WTC11 (cell line): ENCODE results near the gene EXOSC2. TPM values are rescaled to one million over a fixed set of nuclear protein-coding genes. Genes with fewer than 3 reads are reported as not detected.

ENCODE experiments used
- ATAC-seq: fragments of 200-7000 bp; cut with Tn5 transposase; 2 replicates; pipeline ENCODE4 v1.10.0; 2021; ENCODE audit warnings: mild to moderate bottlenecking, moderate library complexity
- CTCF ChIA-PET: fragments of 300-600 bp; sonication (Branson Sonifier 250); formaldehyde crosslinking; loops from one replicate; lab custom pipeline; 2021; ENCODE audit warnings: antibody characterized with exemption; lab: Charles Lee
- POLR2A ChIA-PET: fragments of 350-600 bp; sonication (Branson Sonifier 250); formaldehyde crosslinking; loops from one replicate; lab custom pipeline; 2021; ENCODE audit warnings: antibody characterized with exemption; lab: Charles Lee
- DNase-seq: peaks from one replicate; pipeline ENCODE4 v3.0.0; 2021; ENCODE audit warnings: low spot score
- H3K27ac Mint-ChIP-seq: 2 replicates; pipeline ENCODE4 v1.8.0; 2021; ENCODE audit warnings: mixed read lengths
- H3K27me3 Mint-ChIP-seq: 2 replicates; pipeline ENCODE4 v1.8.0; 2021; ENCODE audit warnings: low read depth, mild to moderate bottlenecking, moderate library complexity, mixed read lengths
- H3K36me3 Mint-ChIP-seq: 2 replicates; pipeline ENCODE4 v1.8.0; 2021; ENCODE audit warnings: mixed read lengths
- H3K4me1 Mint-ChIP-seq: 2 replicates; pipeline ENCODE4 v1.8.0; 2022; ENCODE audit warnings: mixed read lengths
- H3K4me3 Mint-ChIP-seq: 2 replicates; pipeline ENCODE4 v1.8.0; 2021; ENCODE audit warnings: mild to moderate bottlenecking, moderate library complexity, mixed read lengths
- H3K9me3 Mint-ChIP-seq: 2 replicates; pipeline ENCODE4 v1.8.0; 2021; ENCODE audit warnings: mixed read lengths
- ATF3 ChIP-seq: sonication (generic); formaldehyde crosslinking; conservative IDR thresholded peaks from 2 replicates; pipeline ENCODE4 v1.8.1; 2022; ENCODE audit warnings: mild to moderate bottlenecking, missing genetic modification reagents
- ESRRA ChIP-seq: sonication (generic); formaldehyde crosslinking; IDR thresholded peaks from 2 replicates; pipeline ENCODE4 v1.8.1; 2022; ENCODE audit warnings: mild to moderate bottlenecking, missing genetic modification reagents, borderline replicate concordance
- FOXP1 ChIP-seq: sonication (generic); formaldehyde crosslinking; IDR thresholded peaks from 2 replicates; pipeline ENCODE4 v1.8.0; 2022; ENCODE audit warnings: missing genetic modification reagents, mild to moderate bottlenecking, moderate library complexity, borderline replicate concordance
- JUN ChIP-seq: sonication (generic); formaldehyde crosslinking; IDR thresholded peaks from 2 replicates; pipeline ENCODE4 v1.8.0; 2023; ENCODE audit warnings: mild to moderate bottlenecking, missing genetic modification reagents
- KAT7 ChIP-seq: sonication (generic); formaldehyde crosslinking; IDR thresholded peaks from 2 replicates; pipeline ENCODE4 v1.8.1; 2023; ENCODE audit warnings: missing genetic modification reagents, mild to moderate bottlenecking, borderline replicate concordance
- MYBL2 ChIP-seq: sonication (generic); formaldehyde crosslinking; IDR thresholded peaks from 2 replicates; pipeline ENCODE4 v1.8.1; 2023; ENCODE audit warnings: mild to moderate bottlenecking, moderate library complexity, missing genetic modification reagents
- RORB ChIP-seq: fragments of 250-450 bp; sonication (Bioruptor Pico); IDR thresholded peaks from 2 replicates; pipeline ENCODE4 v1.9.0; 2021; ENCODE audit warnings: mild to moderate bottlenecking
- ZBTB21 ChIP-seq: sonication (generic); formaldehyde crosslinking; IDR thresholded peaks from 2 replicates; pipeline ENCODE4 v1.8.1; 2023; ENCODE audit warnings: mild to moderate bottlenecking, missing genetic modification reagents, borderline replicate concordance
- total RNA-seq: library from RNA; stranded (reverse); gene quantifications from 3 replicates; pipeline ENCODE4 v1.2.3, GENCODE V29; 2021
- TF ChIP-seq, protein P1 (sequence below): sonication (generic); formaldehyde crosslinking; IDR thresholded peaks from 2 replicates; pipeline ENCODE4 v1.8.0; 2022; ENCODE audit warnings: missing genetic modification reagents
- TF ChIP-seq, protein P2 (sequence below): sonication (generic); formaldehyde crosslinking; IDR thresholded peaks from 2 replicates; pipeline ENCODE4 v1.8.0; 2023; ENCODE audit warnings: missing genetic modification reagents
- TF ChIP-seq, protein P3 (sequence below): sonication (generic); formaldehyde crosslinking; IDR thresholded peaks from 2 replicates; pipeline ENCODE4 v1.8.0; 2022; ENCODE audit warnings: mild to moderate bottlenecking, missing genetic modification reagents
- TF ChIP-seq, protein P4 (sequence below): sonication (generic); formaldehyde crosslinking; conservative IDR thresholded peaks from 2 replicates; pipeline ENCODE4 v1.8.1; 2023; ENCODE audit warnings: mild to moderate bottlenecking, low read depth, missing genetic modification reagents, moderate library complexity
- TF ChIP-seq, protein P5 (sequence below): fragments of 250-450 bp; sonication (Bioruptor Pico); IDR thresholded peaks from 2 replicates; pipeline ENCODE4 v2.1.2; 2022; ENCODE audit warnings: mild to moderate bottlenecking, moderate library complexity
- TF ChIP-seq, protein P6 (sequence below): fragments of 250-450 bp; sonication (Bioruptor Pico); conservative IDR thresholded peaks from 2 replicates; pipeline ENCODE4 v1.9.0; 2021; ENCODE audit warnings: mild to moderate bottlenecking

The EXOSC2 gene
- total RNA-seq, 1 experiment from 2014 or later: 76.1 TPM

DNA sequence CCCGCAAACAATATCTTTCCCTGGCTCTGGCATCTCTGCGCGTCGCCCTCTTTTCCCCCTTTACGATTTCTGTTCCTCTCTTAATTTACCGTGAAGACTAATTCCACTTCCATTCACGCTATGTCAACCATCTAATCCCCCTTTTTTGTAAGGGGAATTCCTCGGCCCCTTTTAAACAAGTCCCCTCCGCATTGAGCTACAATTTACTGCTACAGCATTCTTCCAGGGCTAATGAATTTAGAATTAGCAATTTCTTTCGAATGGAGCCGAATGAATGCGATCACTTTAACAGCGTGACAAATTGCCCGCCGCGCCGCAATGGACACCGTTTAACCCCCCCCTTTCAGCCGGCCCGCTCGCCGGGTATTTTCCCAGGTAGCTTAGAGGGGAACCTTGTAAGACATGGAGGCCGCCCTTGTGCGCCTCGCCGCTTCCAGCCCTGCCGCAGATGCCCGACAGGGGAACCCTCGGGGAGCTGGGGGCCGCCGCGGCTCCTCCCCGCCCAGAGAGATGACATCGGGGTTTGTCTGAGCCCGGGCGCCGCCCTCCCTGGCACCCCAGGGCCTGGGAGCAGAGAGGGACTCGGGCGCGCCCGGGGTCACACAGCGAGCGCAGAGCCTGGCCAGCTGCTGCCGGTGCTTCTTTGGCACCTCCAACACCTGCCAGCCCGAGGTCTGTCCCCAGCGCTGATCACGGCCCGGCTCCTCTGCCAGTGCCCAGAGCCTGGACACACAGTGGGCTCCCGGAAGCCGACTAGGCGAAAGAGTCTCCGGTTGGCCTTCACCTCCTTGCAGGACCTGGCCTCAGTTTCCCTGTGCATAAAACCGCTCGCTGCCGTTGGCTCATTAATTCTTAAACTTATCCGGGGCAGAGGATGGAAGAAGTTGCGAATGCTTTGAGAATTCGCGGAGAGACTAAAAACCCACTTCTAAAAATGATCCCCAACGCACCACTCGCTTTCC, 27.9 kb upstream of the EXOSC2 start:
- peaks cover 3% of the 10 kb centered on the region; the same call in 1 of the 2 replicates for H3K36me3 Mint-ChIP-seq
- peak; percentile 64 for DNase-seq
- H3K9me3 Mint-ChIP-seq: no peaks in the 10 kb centered on the region
- peak; percentile 1; the same call in 1 of the 2 replicates for ATAC-seq
- TF ChIP-seq, protein P1, sequence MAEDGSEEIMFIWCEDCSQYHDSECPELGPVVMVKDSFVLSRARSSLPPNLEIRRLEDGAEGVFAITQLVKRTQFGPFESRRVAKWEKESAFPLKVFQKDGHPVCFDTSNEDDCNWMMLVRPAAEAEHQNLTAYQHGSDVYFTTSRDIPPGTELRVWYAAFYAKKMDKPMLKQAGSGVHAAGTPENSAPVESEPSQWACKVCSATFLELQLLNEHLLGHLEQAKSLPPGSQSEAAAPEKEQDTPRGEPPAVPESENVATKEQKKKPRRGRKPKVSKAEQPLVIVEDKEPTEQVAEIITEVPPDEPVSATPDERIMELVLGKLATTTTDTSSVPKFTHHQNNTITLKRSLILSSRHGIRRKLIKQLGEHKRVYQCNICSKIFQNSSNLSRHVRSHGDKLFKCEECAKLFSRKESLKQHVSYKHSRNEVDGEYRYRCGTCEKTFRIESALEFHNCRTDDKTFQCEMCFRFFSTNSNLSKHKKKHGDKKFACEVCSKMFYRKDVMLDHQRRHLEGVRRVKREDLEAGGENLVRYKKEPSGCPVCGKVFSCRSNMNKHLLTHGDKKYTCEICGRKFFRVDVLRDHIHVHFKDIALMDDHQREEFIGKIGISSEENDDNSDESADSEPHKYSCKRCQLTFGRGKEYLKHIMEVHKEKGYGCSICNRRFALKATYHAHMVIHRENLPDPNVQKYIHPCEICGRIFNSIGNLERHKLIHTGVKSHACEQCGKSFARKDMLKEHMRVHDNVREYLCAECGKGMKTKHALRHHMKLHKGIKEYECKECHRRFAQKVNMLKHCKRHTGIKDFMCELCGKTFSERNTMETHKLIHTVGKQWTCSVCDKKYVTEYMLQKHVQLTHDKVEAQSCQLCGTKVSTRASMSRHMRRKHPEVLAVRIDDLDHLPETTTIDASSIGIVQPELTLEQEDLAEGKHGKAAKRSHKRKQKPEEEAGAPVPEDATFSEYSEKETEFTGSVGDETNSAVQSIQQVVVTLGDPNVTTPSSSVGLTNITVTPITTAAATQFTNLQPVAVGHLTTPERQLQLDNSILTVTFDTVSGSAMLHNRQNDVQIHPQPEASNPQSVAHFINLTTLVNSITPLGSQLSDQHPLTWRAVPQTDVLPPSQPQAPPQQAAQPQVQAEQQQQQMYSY (CRISPR knock-in tag): peak; percentile 46; the same call in 1 of the 2 replicates
- TF ChIP-seq, protein P2, sequence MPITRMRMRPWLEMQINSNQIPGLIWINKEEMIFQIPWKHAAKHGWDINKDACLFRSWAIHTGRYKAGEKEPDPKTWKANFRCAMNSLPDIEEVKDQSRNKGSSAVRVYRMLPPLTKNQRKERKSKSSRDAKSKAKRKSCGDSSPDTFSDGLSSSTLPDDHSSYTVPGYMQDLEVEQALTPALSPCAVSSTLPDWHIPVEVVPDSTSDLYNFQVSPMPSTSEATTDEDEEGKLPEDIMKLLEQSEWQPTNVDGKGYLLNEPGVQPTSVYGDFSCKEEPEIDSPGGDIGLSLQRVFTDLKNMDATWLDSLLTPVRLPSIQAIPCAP: no peak
- H3K4me1 Mint-ChIP-seq: peaks cover 27% of the 10 kb centered on the region
- ChIA-PET POLR2A (no interaction called here), CTCF (interaction anchor here (0.6 to 5.2 kb wide), 11 partner anchors 8 to 303 kb away, joined by 3 to 24 read pairs (median 4); partner anchors contain the start of gene EXOSC2)
- H3K27me3 Mint-ChIP-seq: peaks cover 98% of the 10 kb centered on the region
- no peak overlapping the region for H3K27ac Mint-ChIP-seq
- H3K4me3 Mint-ChIP-seq: peak overlapping the region; percentile 65

- ChIA-PET CTCF (interaction anchor here (0.5 to 5.2 kb wide), 8 partner anchors 9 to 186 kb away, joined by 3 to 24 read pairs (median 4); partner anchors contain the start of gene EXOSC2), POLR2A (no interaction called here)
- Mint-ChIP-seq H3K4me3 (peak overlapping the region; percentile 65), H3K27ac (no peak overlapping the region), H3K9me3 (no peaks in the 10 kb centered on the region), H3K36me3 (peaks cover 3% of the 10 kb centered on the region; the same call in 1 of the 2 replicates), H3K4me1 (peaks cover 25% of the 10 kb centered on the region), H3K27me3 (peaks cover 93% of the 10 kb centered on the region)
- DNase-seq (peak; percentile 35), ATAC-seq (peak; percentile 2; the same call in 1 of the 2 replicates)
- TF ChIP-seq ESRRA (CRISPR knock-in tag) (no peak), KAT7 (peak; percentile 53; the same call in 1 of the 2 replicates), MYBL2 (CRISPR knock-in tag) (0 out of 2 replicates have a peak, but pooled peaks have one; percentile 33), RORB (CRISPR knock-in tag) (no peak), FOXP1 (CRISPR knock-in tag) (peak; percentile 74; the same call in 1 of the 2 replicates), ATF3 (CRISPR knock-in tag) (no peak), JUN (no peak), ZBTB21 (CRISPR knock-in tag) (no peak)
- TF ChIP-seq, protein P3, sequence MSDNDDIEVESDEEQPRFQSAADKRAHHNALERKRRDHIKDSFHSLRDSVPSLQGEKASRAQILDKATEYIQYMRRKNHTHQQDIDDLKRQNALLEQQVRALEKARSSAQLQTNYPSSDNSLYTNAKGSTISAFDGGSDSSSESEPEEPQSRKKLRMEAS (CRISPR knock-in tag): peak; percentile 84
- TF ChIP-seq, protein P4, sequence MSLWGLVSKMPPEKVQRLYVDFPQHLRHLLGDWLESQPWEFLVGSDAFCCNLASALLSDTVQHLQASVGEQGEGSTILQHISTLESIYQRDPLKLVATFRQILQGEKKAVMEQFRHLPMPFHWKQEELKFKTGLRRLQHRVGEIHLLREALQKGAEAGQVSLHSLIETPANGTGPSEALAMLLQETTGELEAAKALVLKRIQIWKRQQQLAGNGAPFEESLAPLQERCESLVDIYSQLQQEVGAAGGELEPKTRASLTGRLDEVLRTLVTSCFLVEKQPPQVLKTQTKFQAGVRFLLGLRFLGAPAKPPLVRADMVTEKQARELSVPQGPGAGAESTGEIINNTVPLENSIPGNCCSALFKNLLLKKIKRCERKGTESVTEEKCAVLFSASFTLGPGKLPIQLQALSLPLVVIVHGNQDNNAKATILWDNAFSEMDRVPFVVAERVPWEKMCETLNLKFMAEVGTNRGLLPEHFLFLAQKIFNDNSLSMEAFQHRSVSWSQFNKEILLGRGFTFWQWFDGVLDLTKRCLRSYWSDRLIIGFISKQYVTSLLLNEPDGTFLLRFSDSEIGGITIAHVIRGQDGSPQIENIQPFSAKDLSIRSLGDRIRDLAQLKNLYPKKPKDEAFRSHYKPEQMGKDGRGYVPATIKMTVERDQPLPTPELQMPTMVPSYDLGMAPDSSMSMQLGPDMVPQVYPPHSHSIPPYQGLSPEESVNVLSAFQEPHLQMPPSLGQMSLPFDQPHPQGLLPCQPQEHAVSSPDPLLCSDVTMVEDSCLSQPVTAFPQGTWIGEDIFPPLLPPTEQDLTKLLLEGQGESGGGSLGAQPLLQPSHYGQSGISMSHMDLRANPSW (CRISPR knock-in tag): no peak
- TF ChIP-seq, protein P5, sequence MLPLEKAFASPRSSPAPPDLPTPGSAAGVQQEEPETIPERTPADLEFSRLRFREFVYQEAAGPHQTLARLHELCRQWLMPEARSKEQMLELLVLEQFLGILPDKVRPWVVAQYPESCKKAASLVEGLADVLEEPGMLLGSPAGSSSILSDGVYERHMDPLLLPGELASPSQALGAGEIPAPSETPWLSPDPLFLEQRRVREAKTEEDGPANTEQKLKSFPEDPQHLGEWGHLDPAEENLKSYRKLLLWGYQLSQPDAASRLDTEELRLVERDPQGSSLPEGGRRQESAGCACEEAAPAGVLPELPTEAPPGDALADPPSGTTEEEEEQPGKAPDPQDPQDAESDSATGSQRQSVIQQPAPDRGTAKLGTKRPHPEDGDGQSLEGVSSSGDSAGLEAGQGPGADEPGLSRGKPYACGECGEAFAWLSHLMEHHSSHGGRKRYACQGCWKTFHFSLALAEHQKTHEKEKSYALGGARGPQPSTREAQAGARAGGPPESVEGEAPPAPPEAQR: no peak
- TF ChIP-seq, protein P6, sequence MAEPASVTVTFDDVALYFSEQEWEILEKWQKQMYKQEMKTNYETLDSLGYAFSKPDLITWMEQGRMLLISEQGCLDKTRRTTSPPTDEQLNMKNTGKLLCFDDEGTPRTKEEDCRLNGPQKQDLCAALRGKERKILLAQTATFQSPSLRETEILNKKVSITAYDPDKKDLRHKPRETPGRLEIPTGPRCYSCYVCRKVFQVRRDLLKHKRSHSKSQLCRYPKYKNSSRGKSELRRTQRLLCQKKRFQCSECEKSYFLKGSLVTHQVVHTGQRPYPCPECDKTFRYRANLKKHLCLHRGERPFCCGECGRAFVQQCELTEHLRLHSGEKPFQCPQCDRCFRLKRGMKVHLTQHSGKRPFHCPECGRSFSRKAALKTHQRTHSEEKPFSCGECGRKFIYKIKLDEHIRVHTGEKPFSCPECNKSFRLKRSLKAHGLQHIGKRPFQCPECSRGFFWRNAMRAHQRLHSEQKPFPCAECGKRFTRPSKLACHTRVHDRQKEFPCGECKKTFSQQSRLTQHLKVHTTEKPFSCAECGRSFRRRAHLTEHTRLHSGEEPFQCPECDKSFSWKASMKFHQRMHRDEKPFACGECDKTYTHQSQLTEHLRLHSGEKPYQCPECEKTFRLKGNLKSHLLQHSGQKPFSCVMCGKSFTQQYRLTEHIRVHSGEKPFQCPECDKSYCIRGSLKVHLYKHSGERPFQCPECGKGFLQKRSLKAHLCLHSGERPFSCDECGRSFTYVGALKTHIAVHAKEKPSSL: no peak
- TF ChIP-seq, protein P2: 0 out of 2 replicates have a peak, but pooled peaks have one; percentile 17
Measured at GRCh38 chr9:130666393-130667119, 27.0 kb upstream of the EXOSC2 start.
